ENCODE results near the gene LAIR1. TPM values are rescaled to one million over a fixed set of nuclear protein-coding genes. Genes with fewer than 3 reads are reported as not detected.

LAIR1 gene
- total RNA-seq, 1 donor from 2014 or later = 30.5 TPM

- Mint-ChIP-seq H3K27me3 (no peaks in the 10 kb centered on the region), H3K36me3 (ENCODE audit: low read depth) (peaks cover 10% of the 10 kb centered on the region), H3K4me3 (peak overlapping the region; percentile 66), H3K27ac (peak overlapping the region; percentile 89), H3K9me3 (no peaks in the 10 kb centered on the region), H3K4me1 (peaks cover 84% of the 10 kb centered on the region)
- ChIA-PET POLR2A (interaction anchor here (0.5 to 4.3 kb wide), 7 partner anchors 12 to 1004 kb away, joined by 3 to 21 read pairs (median 6); partner anchors contain the start of gene MBOAT7), CTCF (interaction anchor here (0.9 to 2.5 kb wide), 4 partner anchors 11 to 74 kb away, joined by 3 to 7 read pairs (median 4); no protein-coding TSS in a partner anchor)
- intact Hi-C loops (cut with micrococcal nuclease) = loop anchor here (1.0 kb wide), 2 partner anchors 11 to 13 kb away; no protein-coding TSS in a partner anchor
- no peak for TF ChIP-seq CTCF (IDR thresholded peaks at IDR 0.05)
- DNase-seq (peak; percentile 56), ATAC-seq (ENCODE audit: low read depth) (peak; percentile 86)
These were observed 24.9 kb downstream of the LAIR1 start for GRCh38 chr19:54339646-54340358.

GRCh38 chr19:54338521-54338920 is 26.2 kb downstream of the LAIR1 start:
- H3K9me3 Mint-ChIP-seq = no peaks in the 10 kb centered on the region
- H3K4me3 Mint-ChIP-seq = peak overlapping the region; percentile 66
- ChIA-PET POLR2A (interaction anchor here (0.5 to 4.3 kb wide), 2 partner anchors 11 to 1247 kb away, joined by 3 to 21 read pairs; no protein-coding TSS in a partner anchor), CTCF (interaction anchor here (1.1 to 2.5 kb wide), 2 partner anchors 14 to 15 kb away, joined by 3 to 7 read pairs; no protein-coding TSS in a partner anchor)
- H3K27ac Mint-ChIP-seq = peak overlapping the region; percentile 89
- H3K27me3 Mint-ChIP-seq = no peaks in the 10 kb centered on the region
- peaks cover 82% of the 10 kb centered on the region for H3K4me1 Mint-ChIP-seq
- peaks cover 10% of the 10 kb centered on the region for H3K36me3 Mint-ChIP-seq (ENCODE audit: low read depth)
- intact Hi-C loops (cut with micrococcal nuclease) = no loop called here
- no peak for ATAC-seq (ENCODE audit: low read depth)
- DNase-seq = no peak
- TF ChIP-seq CTCF (IDR thresholded peaks at IDR 0.05) = no peak

GRCh38 chr19:54337858-54338230 is 26.9 kb downstream of the LAIR1 start:
- no peak for ATAC-seq (ENCODE audit: low read depth)
- no peak for DNase-seq
- Mint-ChIP-seq H3K27me3 (no peaks in the 10 kb centered on the region), H3K27ac (peak overlapping the region; percentile 89), H3K36me3 (ENCODE audit: low read depth) (peaks cover 10% of the 10 kb centered on the region), H3K4me1 (peaks cover 82% of the 10 kb centered on the region), H3K9me3 (no peaks in the 10 kb centered on the region), H3K4me3 (peak overlapping the region; percentile 48)
- intact Hi-C loops (cut with micrococcal nuclease) = no loop called here
- no peak for TF ChIP-seq CTCF (IDR thresholded peaks at IDR 0.05)
- POLR2A ChIA-PET = interaction anchor here (0.6 to 4.3 kb wide), 3 partner anchors 8 to 19 kb away, joined by 4 to 21 read pairs (median 12); no protein-coding TSS in a partner anchor
- CTCF ChIA-PET = interaction anchor here (1.1 to 2.5 kb wide), 2 partner anchors 14 to 15 kb away, joined by 3 to 7 read pairs; no protein-coding TSS in a partner anchor

GRCh38 chr19:54336893-54337857 is 27.6 kb downstream of the LAIR1 start:
- peak overlapping the region; percentile 48 for H3K4me3 Mint-ChIP-seq
- ChIA-PET CTCF (no interaction called here), POLR2A (interaction anchor here (0.6 to 4.3 kb wide), 4 partner anchors 9 to 19 kb away, joined by 4 to 21 read pairs (median 8); no protein-coding TSS in a partner anchor)
- peak overlapping the region; percentile 89 for H3K27ac Mint-ChIP-seq
- TF ChIP-seq CTCF (IDR thresholded peaks at IDR 0.05) = no peak
- H3K9me3 Mint-ChIP-seq = no peaks in the 10 kb centered on the region
- no peaks in the 10 kb centered on the region for H3K27me3 Mint-ChIP-seq
- intact Hi-C loops (cut with micrococcal nuclease) = no loop called here
- H3K36me3 Mint-ChIP-seq (ENCODE audit: low read depth) = peaks cover 10% of the 10 kb centered on the region
- H3K4me1 Mint-ChIP-seq = peaks cover 77% of the 10 kb centered on the region
- no peak for ATAC-seq (ENCODE audit: low read depth)
- no peak for DNase-seq
